ENCODE data around the gene WAS. TPM values are rescaled to one million over a fixed set of nuclear protein-coding genes. Genes with fewer than 3 reads are reported as not detected.

The WAS gene
- total RNA-seq, 1 donor from 2014 or later, result 25.3 TPM

DNA sequence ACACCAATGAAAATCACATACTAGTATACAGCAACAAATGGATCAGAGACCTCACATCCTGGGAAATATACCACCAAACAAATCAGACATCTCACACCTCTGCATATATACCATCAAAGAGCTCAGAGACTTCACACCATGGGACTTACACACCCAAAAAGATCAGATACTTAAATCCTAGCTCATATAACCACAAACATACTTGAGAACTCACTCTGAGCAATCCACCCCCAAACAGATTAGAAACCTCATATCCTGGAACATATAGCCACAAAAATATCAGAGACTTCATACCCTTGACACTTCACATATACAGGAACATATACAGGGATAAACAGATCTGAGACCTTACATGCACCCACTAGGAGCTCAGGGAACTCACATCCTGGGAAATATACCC lies 45.1 kb downstream of the WAS start:
- Histone ChIP-seq H3K9me3 (no peaks in the 10 kb centered on the region), H3K4me3 (no peak overlapping the region), H3K36me3 (no peaks in the 10 kb centered on the region), H3K27ac (no peak overlapping the region), H3K4me1 (no peaks in the 10 kb centered on the region), H3K27me3 (no peaks in the 10 kb centered on the region)
- DNase-seq, result no peak
- intact Hi-C loops (cut with DNase I), result no loop called here
- no peak for ATAC-seq
- TF ChIP-seq, protein P1, sequence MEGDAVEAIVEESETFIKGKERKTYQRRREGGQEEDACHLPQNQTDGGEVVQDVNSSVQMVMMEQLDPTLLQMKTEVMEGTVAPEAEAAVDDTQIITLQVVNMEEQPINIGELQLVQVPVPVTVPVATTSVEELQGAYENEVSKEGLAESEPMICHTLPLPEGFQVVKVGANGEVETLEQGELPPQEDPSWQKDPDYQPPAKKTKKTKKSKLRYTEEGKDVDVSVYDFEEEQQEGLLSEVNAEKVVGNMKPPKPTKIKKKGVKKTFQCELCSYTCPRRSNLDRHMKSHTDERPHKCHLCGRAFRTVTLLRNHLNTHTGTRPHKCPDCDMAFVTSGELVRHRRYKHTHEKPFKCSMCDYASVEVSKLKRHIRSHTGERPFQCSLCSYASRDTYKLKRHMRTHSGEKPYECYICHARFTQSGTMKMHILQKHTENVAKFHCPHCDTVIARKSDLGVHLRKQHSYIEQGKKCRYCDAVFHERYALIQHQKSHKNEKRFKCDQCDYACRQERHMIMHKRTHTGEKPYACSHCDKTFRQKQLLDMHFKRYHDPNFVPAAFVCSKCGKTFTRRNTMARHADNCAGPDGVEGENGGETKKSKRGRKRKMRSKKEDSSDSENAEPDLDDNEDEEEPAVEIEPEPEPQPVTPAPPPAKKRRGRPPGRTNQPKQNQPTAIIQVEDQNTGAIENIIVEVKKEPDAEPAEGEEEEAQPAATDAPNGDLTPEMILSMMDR (IDR thresholded peaks at IDR 0.05), result no peak

DNA sequence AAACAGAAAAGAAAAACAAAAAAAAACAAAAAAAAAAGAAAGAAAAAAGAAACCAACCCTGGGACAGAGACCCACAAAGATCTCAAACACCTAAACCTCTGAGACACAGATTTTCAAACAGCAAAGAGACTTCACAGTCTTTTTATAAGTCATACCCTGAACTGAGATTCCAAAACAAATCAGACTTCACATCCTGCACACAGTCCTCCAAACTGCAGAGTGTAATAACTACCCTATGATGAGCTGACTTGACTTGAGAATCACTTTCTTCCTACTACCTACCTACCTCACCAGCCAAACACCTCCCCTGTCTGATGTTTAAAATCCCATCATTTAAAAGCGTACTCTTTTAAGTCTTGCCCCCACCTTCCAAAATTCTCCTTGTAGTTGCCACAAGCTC lies 52.7 kb downstream of the WAS start:
- Histone ChIP-seq H3K4me3 (no peak overlapping the region), H3K27me3 (no peaks in the 10 kb centered on the region), H3K4me1 (no peaks in the 10 kb centered on the region), H3K36me3 (no peaks in the 10 kb centered on the region), H3K27ac (no peak overlapping the region), H3K9me3 (no peaks in the 10 kb centered on the region)
- no peak for ATAC-seq
- DNase-seq, result no peak
- TF ChIP-seq, protein P1 (IDR thresholded peaks at IDR 0.05), result no peak
- intact Hi-C loops (cut with DNase I), result no loop called here

DNA sequence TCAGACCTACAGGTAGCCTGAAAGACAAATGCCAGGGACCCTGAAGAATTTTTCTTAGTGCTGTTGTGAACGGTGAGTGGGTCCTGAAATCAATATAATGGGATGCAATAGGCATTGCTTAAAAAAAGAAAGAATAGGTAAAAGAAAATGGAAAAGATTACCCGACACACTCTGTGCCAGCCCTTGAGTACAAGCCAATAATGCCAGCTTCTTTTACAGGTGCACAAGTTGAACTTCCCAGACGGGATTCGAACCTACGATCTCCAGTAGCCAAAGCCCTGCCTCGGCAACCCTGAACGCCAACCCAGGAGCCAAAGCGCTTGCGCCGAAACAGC lies 53.2 kb downstream of the WAS start:
- Histone ChIP-seq H3K4me1 (no peaks in the 10 kb centered on the region), H3K36me3 (no peaks in the 10 kb centered on the region), H3K4me3 (peak overlapping the region; percentile 21), H3K9me3 (no peaks in the 10 kb centered on the region), H3K27ac (peak overlapping the region; percentile 93), H3K27me3 (no peaks in the 10 kb centered on the region)
- intact Hi-C loops (cut with DNase I), result no loop called here
- ATAC-seq (no peak), DNase-seq (no peak)
- TF ChIP-seq, protein P1 (IDR thresholded peaks at IDR 0.05), result no peak

DNA sequence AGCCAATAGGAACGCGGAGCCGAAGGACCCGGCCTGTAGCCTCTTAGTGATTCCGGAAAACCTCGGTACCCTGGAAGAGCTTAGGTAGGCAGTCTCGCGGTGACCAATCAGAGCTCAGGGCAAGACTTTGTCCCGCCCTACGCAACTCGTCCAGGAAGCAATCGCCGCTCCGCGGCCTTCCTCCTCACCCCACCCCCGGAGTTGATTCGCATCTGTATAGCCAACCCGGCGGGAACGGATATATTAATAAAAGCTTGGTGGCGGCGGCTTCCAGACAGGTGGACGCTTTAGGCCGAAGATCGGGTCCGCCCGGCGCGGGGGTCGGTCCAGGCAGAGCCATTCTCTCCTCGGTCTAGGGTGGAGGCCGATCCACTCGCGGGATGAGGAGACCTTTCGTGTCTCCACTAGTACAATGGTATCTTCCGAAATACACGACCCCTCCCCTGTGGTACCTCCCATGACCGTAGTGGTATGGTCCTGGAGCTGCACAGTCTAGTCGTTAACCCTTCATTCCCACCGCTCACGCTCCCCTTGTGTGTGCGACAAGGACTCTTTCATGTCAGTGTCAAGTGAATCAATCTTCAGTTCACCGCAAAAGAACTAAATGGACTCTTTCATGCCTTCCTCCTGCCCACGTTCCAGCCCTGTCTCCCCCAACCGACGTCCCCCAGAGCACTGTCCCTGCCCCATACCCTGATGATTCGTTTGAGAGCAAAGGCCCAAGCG lies 53.8 kb downstream of the WAS start:
- peak overlapping the region; percentile 62 for H3K4me3 ChIP-seq
- H3K36me3 ChIP-seq, result no peaks in the 10 kb centered on the region
- no peaks in the 10 kb centered on the region for H3K27me3 ChIP-seq
- ATAC-seq, result peak; percentile 100
- H3K9me3 ChIP-seq, result no peaks in the 10 kb centered on the region
- H3K27ac ChIP-seq, result peak overlapping the region; percentile 93
- no peaks in the 10 kb centered on the region for H3K4me1 ChIP-seq
- TF ChIP-seq, protein P1 (IDR thresholded peaks at IDR 0.05), result no peak
- DNase-seq, result peak; percentile 93
- intact Hi-C loops (cut with DNase I), result no loop called here

DNA sequence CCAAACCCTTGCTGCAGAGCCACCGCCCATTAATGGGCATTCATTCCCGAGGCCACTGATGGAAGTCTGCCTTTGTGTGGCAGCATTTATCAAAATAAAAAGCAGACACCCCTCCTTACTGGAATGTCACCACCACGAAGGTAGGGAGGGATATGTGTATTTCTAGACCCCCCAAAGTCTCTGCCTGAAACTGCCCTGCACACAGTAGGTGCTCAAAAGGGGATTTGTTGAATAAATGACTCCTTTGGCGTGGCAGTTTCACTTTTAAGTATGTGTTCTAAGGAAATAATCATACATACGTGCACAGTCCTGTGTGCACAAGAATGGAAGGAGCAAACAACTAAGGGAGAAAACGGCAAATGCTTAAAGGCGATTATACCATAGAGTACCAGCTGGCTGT lies 54.3 kb downstream of the WAS start:
- intact Hi-C loops (cut with DNase I), result no loop called here
- Histone ChIP-seq H3K36me3 (no peaks in the 10 kb centered on the region), H3K9me3 (no peaks in the 10 kb centered on the region), H3K27ac (peak overlapping the region; percentile 93), H3K4me3 (peak overlapping the region; percentile 62), H3K4me1 (no peaks in the 10 kb centered on the region), H3K27me3 (no peaks in the 10 kb centered on the region)
- TF ChIP-seq, protein P1 (IDR thresholded peaks at IDR 0.05), result no peak
- no peak for DNase-seq
- ATAC-seq, result no peak

Other genes starting within 250 kb of the WAS start
- gene SLC38A5, start 213.5 kb upstream of the WAS start, total RNA-seq, result 21.5 TPM
- gene FTSJ1, start 207.6 kb upstream of the WAS start, total RNA-seq, result 33.9 TPM
- gene PORCN, start 174.8 kb upstream of the WAS start, total RNA-seq, result 8.9 TPM
- gene EBP, start 162.0 kb upstream of the WAS start, total RNA-seq, result 93.4 TPM
- 14.6 TPM for gene TBC1D25, start 144.1 kb upstream of the WAS start, total RNA-seq
- gene RBM3, start 109.3 kb upstream of the WAS start, total RNA-seq, result 170 TPM
- gene WDR13, start 86.3 kb upstream of the WAS start, total RNA-seq, result 121 TPM
- 3.0 TPM for gene SUV39H1, start 12.9 kb downstream of the WAS start, total RNA-seq
- 2.6 TPM for gene GLOD5, start 77.9 kb downstream of the WAS start, total RNA-seq
- gene GATA1, start 102.8 kb downstream of the WAS start, total RNA-seq, result 0.87 TPM
- gene HDAC6, start 118.3 kb downstream of the WAS start, total RNA-seq, result 94.2 TPM
- gene ERAS, start 142.7 kb downstream of the WAS start, total RNA-seq, result not detected
- gene PCSK1N, start 151.8 kb downstream of the WAS start, total RNA-seq, result 4.3 TPM
- 32.9 TPM for gene TIMM17B, start 214.0 kb downstream of the WAS start, total RNA-seq
- gene PQBP1, start 214.1 kb downstream of the WAS start, total RNA-seq, result 61.3 TPM
- gene SLC35A2, start 227.8 kb downstream of the WAS start, total RNA-seq, result 22.6 TPM
- 14.4 TPM for gene PIM2, start 235.2 kb downstream of the WAS start, total RNA-seq